ENCODE results near the gene VASH2. TPM values are rescaled to one million over a fixed set of nuclear protein-coding genes. Genes with fewer than 3 reads are reported as not detected.

VASH2 gene
- 47.9 TPM for total RNA-seq

GRCh38 chr1:212950243-212951125, at the start of gene VASH2:
Gene VASH2, plus strand, starts transcription at chr1:212950541. Its CDS starts 1,002 bp downstream, at chr1:212951543.

GRCh38 chr1:213015099-213016050, 65.0 kb downstream of the VASH2 start, which contains the start of gene ANGEL2:
Gene ANGEL2, minus strand, starts transcription at chr1:213015867. Its CDS starts 196 bp downstream, at chr1:213015671.

Other genes starting within 250 kb of the VASH2 start
- 68.0 TPM for gene NSL1, start 158.8 kb upstream of the VASH2 start, total RNA-seq
- 20.7 TPM for gene TATDN3, start 158.6 kb upstream of the VASH2 start, total RNA-seq
- gene SPATA45, start 102.9 kb upstream of the VASH2 start, total RNA-seq: not detected
- 29.7 TPM for gene FLVCR1, start 92.3 kb upstream of the VASH2 start, total RNA-seq
- gene ANGEL2, start 65.3 kb downstream of the VASH2 start, total RNA-seq: 87.3 TPM
- gene RPS6KC1, start 100.7 kb downstream of the VASH2 start, total RNA-seq: 61.7 TPM